CD14-positive monocyte (primary cell): Measurements from ENCODE around the gene EPS15. TPM values are rescaled to one million over a fixed set of nuclear protein-coding genes. Genes with fewer than 3 reads are reported as not detected.

ENCODE experiments used
- DNase-seq, 3 donors: peaks; one replicate each; pipeline ENCODE4 v3.0.0-alpha.2; 2011 to 2022
- H2AFZ ChIP-seq: 2 replicates; pipeline ENCODE4 v1.6.0; 2012; ENCODE audit warnings: mild to moderate bottlenecking, low read depth, low read length, inconsistent platforms; ENCODE audit not compliant: insufficient read depth, poor library complexity, severe bottlenecking
- H3K27ac ChIP-seq, 2 donors: 1 replicate in 1 of 2; 2 replicates in 1 of 2; pipeline ENCODE4 v1.5.1; 2012 to 2013; ENCODE audit warnings: low read length in 2 of 2, control low read depth in 1 of 2, inconsistent platforms in 1 of 2, low read depth in 1 of 2, mild to moderate bottlenecking in 1 of 2
- H3K27me3 ChIP-seq, 2 donors: one replicate each; pipeline versions ENCODE4 v1.6.0 to v1.6.1; 2011 to 2013; ENCODE audit warnings: low read length in 2 of 2; ENCODE audit not compliant: control insufficient read depth in 2 of 2, insufficient read depth in 2 of 2
- H3K36me3 ChIP-seq, 2 donors: replicated peaks in 1 of 2; 1 replicate in 1 of 2; 2 replicates in 1 of 2; pipeline versions ENCODE4 v1.5.1 to v1.6.1; 2012 to 2013; ENCODE audit warnings: low read length in 2 of 2, control low read depth in 1 of 2, inconsistent platforms in 1 of 2, mild to moderate bottlenecking in 1 of 2; ENCODE audit not compliant: insufficient read depth in 2 of 2, control insufficient read depth in 1 of 2
- H3K4me1 ChIP-seq, 2 donors: 1 replicate in 1 of 2; 2 replicates in 1 of 2; pipeline versions ENCODE4 v1.5.1 to v1.6.1; 2012 to 2013; ENCODE audit warnings: low read length in 2 of 2, control low read depth in 1 of 2, inconsistent platforms in 1 of 2, mild to moderate bottlenecking in 1 of 2, moderate library complexity in 1 of 2; ENCODE audit not compliant: insufficient read depth in 2 of 2, control insufficient read depth in 1 of 2
- H3K4me2 ChIP-seq: replicated peaks from 2 replicates; pipeline ENCODE3; 2012; ENCODE audit warnings: low read length, moderate library complexity, mild to moderate bottlenecking; ENCODE audit not compliant: poor library complexity, severe bottlenecking; ENCODE audit errors: extremely low read depth
- H3K4me3 ChIP-seq, 3 experiments: fragments of 200-600 bp in 1 of 3; sonication (generic) in 1 of 3; replicated peaks in 1 of 3; 1 replicate in 2 of 3; 2 replicates in 1 of 3; pipeline ENCODE4 v1.5.1; 2011 to 2013; ENCODE audit warnings: low read length in 3 of 3, mild to moderate bottlenecking in 3 of 3, control low read depth in 2 of 3, low read depth in 2 of 3, inconsistent platforms in 1 of 3, moderate library complexity in 1 of 3
- H3K79me2 ChIP-seq: 2 replicates; pipeline ENCODE4 v1.6.0; 2012; ENCODE audit warnings: mild to moderate bottlenecking, control low read depth, inconsistent platforms, low read length, moderate library complexity; ENCODE audit not compliant: insufficient read depth
- H3K9ac ChIP-seq: 2 replicates; pipeline ENCODE4 v1.6.0; 2017; ENCODE audit warnings: low read length, mild to moderate bottlenecking; ENCODE audit not compliant: insufficient read depth, poor library complexity, severe bottlenecking
- H3K9me3 ChIP-seq, 2 donors: replicated peaks in 1 of 2; 1 replicate in 1 of 2; 2 replicates in 1 of 2; pipeline versions ENCODE4 v1.5.1 to v1.6.1; 2012 to 2013; ENCODE audit warnings: low read length in 2 of 2, control low read depth in 1 of 2; ENCODE audit not compliant: control insufficient read depth in 1 of 2, insufficient read depth in 1 of 2
- H4K20me1 ChIP-seq: 2 replicates; pipeline ENCODE4 v1.6.0; 2012; ENCODE audit warnings: mild to moderate bottlenecking, low read length, control low read depth, moderate library complexity; ENCODE audit not compliant: insufficient read depth
- H3K27ac Mint-ChIP-seq, 7 donors: one replicate each; pipeline ENCODE4 v1.8.0; 2020; ENCODE audit warnings: mild to moderate bottlenecking in 7 of 7, mixed read lengths in 7 of 7, moderate library complexity in 6 of 7, inconsistent platforms in 2 of 7
- H3K27me3 Mint-ChIP-seq, 3 donors: one replicate each; pipeline ENCODE4 v1.8.0; 2021 to 2022; ENCODE audit warnings: low read depth in 3 of 3, mild to moderate bottlenecking in 3 of 3, mixed read lengths in 3 of 3, moderate library complexity in 3 of 3, inconsistent platforms in 1 of 3
- H3K36me3 Mint-ChIP-seq, 2 donors: one replicate each; pipeline ENCODE4 v1.8.0; 2020; ENCODE audit warnings: mixed read lengths in 2 of 2, inconsistent platforms in 1 of 2, mild to moderate bottlenecking in 1 of 2
- H3K4me1 Mint-ChIP-seq: one replicate; pipeline ENCODE4 v1.8.0; 2020; ENCODE audit warnings: mild to moderate bottlenecking, mixed read lengths
- H3K4me3 Mint-ChIP-seq, 2 donors: one replicate each; pipeline ENCODE4 v1.8.0; 2020; ENCODE audit warnings: mild to moderate bottlenecking in 2 of 2, mixed read lengths in 2 of 2, moderate library complexity in 1 of 2
- H3K9me3 Mint-ChIP-seq, 7 donors: one replicate each; pipeline ENCODE4 v1.8.0; 2020 to 2022; ENCODE audit warnings: mixed read lengths in 7 of 7, mild to moderate bottlenecking in 6 of 7, moderate library complexity in 6 of 7, inconsistent platforms in 2 of 7
- WGBS: methylation state at CpG from one replicate; pipeline ENCODE4 v1.1.5; 2013; ENCODE audit warnings: missing lambda C conversion rate; ENCODE audit not compliant: insufficient coverage; 5-methylcytosine and 5-hydroxymethylcytosine counted together
- intact Hi-C, 2 donors: fragments of 100-400 bp; cut with micrococcal nuclease; formaldehyde crosslinking; loops; one replicate each; pipeline versions ENCODE4 v1.15.0 to v1.15.1; 2023
- polyA plus RNA-seq, 3 donors: library from polyadenylated mRNA; depleted of rRNA in 1 of 3; unstranded in 2 of 3; stranded (reverse) in 1 of 3; fragments of 300-500 nt in 2 of 3; fragments of >200 nt in 1 of 3; fragmentation: Illumina TruSeq in 2 of 3; gene quantifications; 1 replicate in 2 of 3; 2 replicates in 1 of 3; pipeline ENCODE4 v1.2.3, GENCODE V29; 2012 to 2021
- TF ChIP-seq, protein P1 (sequence below): fragments of 200-600 bp; IDR thresholded peaks from one replicate; pipeline ENCODE4 v1.8.0; 2022; ENCODE audit warnings: antibody characterized with exemption, mild to moderate bottlenecking

Gene EPS15
- polyA plus RNA-seq, 3 donors = 26.7 to 53.6 (median 36.4) TPM

DNA sequence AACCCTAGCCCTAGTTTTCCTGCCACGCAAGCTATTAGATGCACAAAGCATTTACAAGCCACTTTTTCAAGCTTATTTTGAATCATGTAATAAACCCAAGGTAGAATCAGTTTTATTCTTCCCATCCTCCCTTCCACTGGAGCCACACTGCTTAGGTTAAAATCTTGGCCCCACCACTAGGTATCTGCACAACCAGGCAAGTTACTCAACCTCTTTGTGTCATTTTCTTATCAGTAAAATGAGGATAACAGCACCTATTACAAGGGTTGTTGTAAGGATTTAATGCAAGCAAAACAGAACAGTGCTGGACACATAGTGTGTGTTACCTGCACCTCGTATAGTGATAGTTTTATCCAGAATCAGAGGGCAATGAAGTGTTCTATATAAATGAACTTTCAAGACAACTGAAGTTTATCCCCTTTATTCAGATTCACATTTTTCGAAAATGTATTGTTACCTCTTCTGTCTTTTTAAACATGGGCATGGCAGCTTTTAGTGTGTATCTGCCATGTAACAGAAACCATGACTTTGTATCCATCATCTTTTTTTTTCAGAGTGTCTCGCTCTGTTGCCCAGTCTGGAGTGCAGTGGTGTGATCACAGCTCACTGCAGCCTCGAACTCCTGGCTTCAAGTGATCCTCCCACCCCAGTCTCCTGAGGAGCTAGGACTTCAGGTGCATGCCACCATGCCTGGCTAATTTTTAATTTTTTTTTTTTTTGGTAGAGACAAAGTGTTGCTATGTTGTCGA lies 171.5 kb downstream of the EPS15 start:
- Histone ChIP-seq H2AFZ (no peak overlapping the region), H3K9me3 (no peaks in the 10 kb centered on the region), H3K27me3 (peaks cover 32 to 42% of the 10 kb centered on the region in 2 donors), H3K9ac (no peak overlapping the region), H3K4me3 (no peak overlapping the region), H3K4me2 (no peak overlapping the region), H4K20me1 (no peaks in the 10 kb centered on the region), H3K36me3 (peaks cover 0 to 9% of the 10 kb centered on the region in 2 donors), H3K27ac (no peak overlapping the region), H3K79me2 (no peaks in the 10 kb centered on the region), H3K4me1 (no peaks in the 10 kb centered on the region)
- peak overlapping the region in 1 of 7 donors; percentile 68 for H3K27ac Mint-ChIP-seq
- no peak for DNase-seq
- peaks cover 37 to 48% (median 38%) of the 10 kb centered on the region in 3 donors for H3K27me3 Mint-ChIP-seq
- peaks cover 0 to 6% of the 10 kb centered on the region in 2 donors for H3K36me3 Mint-ChIP-seq
- H3K4me1 Mint-ChIP-seq = no peaks in the 10 kb centered on the region
- 100% methylated on average over 2 of the region's 6 CpGs for whole genome bisulfite sequencing
- intact Hi-C loops = no loop called here
- TF ChIP-seq, protein P1, sequence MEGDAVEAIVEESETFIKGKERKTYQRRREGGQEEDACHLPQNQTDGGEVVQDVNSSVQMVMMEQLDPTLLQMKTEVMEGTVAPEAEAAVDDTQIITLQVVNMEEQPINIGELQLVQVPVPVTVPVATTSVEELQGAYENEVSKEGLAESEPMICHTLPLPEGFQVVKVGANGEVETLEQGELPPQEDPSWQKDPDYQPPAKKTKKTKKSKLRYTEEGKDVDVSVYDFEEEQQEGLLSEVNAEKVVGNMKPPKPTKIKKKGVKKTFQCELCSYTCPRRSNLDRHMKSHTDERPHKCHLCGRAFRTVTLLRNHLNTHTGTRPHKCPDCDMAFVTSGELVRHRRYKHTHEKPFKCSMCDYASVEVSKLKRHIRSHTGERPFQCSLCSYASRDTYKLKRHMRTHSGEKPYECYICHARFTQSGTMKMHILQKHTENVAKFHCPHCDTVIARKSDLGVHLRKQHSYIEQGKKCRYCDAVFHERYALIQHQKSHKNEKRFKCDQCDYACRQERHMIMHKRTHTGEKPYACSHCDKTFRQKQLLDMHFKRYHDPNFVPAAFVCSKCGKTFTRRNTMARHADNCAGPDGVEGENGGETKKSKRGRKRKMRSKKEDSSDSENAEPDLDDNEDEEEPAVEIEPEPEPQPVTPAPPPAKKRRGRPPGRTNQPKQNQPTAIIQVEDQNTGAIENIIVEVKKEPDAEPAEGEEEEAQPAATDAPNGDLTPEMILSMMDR = no peak
- H3K9me3 Mint-ChIP-seq = peaks cover 0 to 4% (median 0%) of the 10 kb centered on the region in 7 donors
- H3K4me3 Mint-ChIP-seq = peak overlapping the region in 1 of 2 donors; percentile 15

DNA sequence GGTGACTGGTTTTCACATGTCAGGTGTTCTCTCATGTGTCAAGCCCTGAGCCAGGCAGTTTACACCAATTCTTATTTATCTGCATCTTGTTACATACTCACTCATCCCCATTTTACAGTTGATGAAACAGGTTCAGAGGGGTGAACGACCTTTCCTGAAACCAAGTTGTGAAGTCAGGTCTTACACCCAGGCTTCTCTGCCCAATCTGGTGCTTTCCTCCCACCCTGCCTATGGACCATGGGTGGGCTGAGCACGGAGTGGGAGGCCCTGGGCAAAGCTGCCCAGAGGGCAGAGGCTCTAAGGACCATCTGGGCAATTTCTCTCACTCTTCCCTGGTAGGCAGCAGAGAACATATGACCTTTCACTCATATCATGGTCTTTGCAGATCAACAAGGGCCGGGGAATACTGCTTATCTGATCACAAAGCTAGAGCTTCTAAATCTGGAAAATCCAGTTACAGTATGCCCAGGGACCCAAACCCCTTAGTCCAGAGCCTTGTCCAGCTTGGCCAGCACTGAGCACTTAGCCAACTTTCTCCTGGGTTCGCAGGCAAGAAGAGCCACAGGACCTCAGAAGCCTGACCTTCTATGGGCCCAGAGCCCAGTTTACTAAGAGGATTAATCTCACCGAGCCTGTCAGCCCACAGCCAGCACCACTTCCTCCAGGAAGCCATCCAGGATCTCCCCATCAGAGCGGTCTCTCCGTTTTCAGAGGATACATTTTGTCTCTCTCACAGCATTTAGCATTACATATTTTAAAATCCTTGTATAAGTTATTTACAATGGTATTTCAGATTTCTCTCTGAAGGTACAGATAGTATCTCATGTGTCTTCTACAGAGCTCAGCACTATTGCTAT lies 172.8 kb downstream of the EPS15 start:
- Mint-ChIP-seq H3K27ac (peak overlapping the region in 1 of 7 donors; percentile 27), H3K9me3 (peaks cover 0 to 4% (median 0%) of the 10 kb centered on the region in 7 donors), H3K27me3 (peaks cover 38 to 50% (median 39%) of the 10 kb centered on the region in 3 donors), H3K4me3 (no peak overlapping the region), H3K36me3 (peaks cover 0 to 2% of the 10 kb centered on the region in 2 donors), H3K4me1 (no peaks in the 10 kb centered on the region)
- Histone ChIP-seq H3K27me3 (peaks cover 32 to 42% of the 10 kb centered on the region in 2 donors), H3K27ac (no peak overlapping the region), H3K9ac (no peak overlapping the region), H3K4me2 (no peak overlapping the region), H2AFZ (no peak overlapping the region), H3K79me2 (no peaks in the 10 kb centered on the region), H4K20me1 (no peaks in the 10 kb centered on the region), H3K4me1 (no peaks in the 10 kb centered on the region), H3K36me3 (no peaks in the 10 kb centered on the region), H3K9me3 (no peaks in the 10 kb centered on the region), H3K4me3 (no peak overlapping the region)
- DNase-seq = no peak
- intact Hi-C loops = no loop called here
- TF ChIP-seq, protein P1 = no peak
- 76% methylated on average over 3 of the region's 7 CpGs for WGBS
